Retinal pigment epithelial cell (primary cell): ENCODE measurements around the gene ZNRF1.

Source experiments
- DNase-seq: peaks from one replicate; pipeline ENCODE4 v3.0.0-alpha.2; 2010; ENCODE audit warnings: low read depth
- H3K4me3 ChIP-seq: 2 replicates; pipeline ENCODE4 v1.5.1; 2011; ENCODE audit warnings: mild to moderate bottlenecking, low read length, control low read depth, moderate library complexity
- TF ChIP-seq, protein P1 (sequence below): conservative IDR thresholded peaks from 2 replicates; pipeline ENCODE4 v1.5.1; 2011; ENCODE audit warnings: low read depth, low read length, control low read depth, inconsistent platforms

The ZNRF1 gene

DNA sequence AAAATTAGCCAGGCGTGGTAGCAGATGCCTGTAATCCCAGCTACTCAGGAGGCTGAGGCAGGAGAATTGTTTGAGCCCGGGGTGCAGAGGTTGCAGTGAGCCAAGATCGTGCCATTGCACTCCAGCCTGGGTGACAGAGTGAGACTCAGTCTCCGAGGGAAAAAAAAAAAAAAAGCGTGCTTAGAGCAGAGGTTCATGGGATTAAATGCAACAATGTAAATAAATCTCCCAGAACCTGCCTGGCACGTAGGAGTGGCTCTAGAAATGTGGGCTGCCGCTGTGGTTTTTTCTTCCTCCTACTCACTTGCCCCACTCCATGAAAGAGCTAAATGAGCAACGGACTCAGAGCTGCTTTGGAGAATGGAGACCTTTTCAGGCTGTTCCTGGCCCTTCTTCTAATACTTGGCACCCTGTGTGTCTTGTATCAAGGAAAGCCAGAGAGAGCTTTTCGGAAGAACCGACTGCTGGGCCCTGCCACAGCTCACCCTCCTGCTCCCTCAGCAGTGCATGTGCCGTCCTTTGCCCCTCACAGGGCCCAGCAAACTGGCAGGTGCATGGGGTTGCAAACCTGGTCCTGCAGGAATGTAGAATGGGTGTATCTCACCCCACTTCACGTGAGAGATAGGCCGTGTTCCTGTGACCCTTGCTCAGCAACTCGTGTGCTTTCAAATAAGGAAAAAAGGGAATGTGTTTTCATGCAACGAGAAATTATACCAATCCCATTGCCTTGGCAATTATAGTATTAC, 65.8 kb downstream of the ZNRF1 start:
- H3K4me3 ChIP-seq, result no peak overlapping the region
- DNase-seq, result no peak
- TF ChIP-seq, protein P1, sequence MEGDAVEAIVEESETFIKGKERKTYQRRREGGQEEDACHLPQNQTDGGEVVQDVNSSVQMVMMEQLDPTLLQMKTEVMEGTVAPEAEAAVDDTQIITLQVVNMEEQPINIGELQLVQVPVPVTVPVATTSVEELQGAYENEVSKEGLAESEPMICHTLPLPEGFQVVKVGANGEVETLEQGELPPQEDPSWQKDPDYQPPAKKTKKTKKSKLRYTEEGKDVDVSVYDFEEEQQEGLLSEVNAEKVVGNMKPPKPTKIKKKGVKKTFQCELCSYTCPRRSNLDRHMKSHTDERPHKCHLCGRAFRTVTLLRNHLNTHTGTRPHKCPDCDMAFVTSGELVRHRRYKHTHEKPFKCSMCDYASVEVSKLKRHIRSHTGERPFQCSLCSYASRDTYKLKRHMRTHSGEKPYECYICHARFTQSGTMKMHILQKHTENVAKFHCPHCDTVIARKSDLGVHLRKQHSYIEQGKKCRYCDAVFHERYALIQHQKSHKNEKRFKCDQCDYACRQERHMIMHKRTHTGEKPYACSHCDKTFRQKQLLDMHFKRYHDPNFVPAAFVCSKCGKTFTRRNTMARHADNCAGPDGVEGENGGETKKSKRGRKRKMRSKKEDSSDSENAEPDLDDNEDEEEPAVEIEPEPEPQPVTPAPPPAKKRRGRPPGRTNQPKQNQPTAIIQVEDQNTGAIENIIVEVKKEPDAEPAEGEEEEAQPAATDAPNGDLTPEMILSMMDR, result no peak

DNA sequence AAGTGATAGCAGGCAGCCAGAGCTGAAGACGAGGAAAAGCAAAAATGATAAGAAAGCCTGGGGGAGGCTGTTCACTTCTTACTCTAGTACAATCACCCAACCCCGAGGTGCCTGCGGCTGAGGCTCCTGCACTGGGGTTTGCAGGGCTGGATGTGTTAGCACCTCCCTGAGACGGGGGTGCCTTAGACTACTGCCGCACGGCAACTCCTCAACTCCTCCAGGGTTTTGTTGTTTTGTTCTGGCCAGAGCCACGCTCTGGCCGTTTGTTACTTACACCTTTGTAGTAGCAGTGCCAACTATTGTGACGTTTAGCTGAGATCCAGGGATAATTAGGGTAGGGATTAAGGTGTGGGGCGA, 66.3 kb downstream of the ZNRF1 start:
- no peak overlapping the region for H3K4me3 ChIP-seq
- TF ChIP-seq, protein P1, result no peak
- no peak for DNase-seq

DNA sequence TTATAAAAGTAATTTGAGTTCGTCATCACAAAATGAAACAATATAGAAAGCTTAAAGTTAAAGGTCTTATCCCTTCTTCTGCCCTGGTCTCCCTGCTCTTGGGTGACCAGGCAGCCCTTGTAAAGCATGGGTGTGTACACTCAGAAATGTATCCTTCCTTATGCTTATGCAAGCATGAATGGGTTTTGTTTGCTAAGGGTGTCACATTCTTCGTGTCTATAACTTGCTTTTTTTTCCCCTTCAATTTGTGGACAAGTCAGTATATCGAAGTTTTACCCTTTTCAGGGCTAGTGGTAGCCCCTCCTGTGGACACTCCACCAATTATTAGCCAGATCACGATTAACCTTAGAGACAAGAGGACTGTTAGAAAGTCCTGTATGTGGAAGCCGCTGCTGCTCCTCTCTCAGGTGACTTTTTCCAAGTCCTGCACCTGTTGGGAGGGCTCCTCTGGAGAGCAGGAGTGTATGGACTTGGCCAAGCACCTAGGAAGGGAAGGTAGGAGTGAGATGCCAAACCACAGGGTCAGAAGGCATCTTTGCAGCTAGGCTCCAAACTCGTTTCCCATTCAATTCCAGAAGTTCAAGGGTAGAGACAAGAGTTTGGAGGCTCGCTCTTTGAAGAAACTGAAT, 66.8 kb downstream of the ZNRF1 start:
- DNase-seq, result no peak
- TF ChIP-seq, protein P1, result no peak
- no peak overlapping the region for H3K4me3 ChIP-seq

DNA sequence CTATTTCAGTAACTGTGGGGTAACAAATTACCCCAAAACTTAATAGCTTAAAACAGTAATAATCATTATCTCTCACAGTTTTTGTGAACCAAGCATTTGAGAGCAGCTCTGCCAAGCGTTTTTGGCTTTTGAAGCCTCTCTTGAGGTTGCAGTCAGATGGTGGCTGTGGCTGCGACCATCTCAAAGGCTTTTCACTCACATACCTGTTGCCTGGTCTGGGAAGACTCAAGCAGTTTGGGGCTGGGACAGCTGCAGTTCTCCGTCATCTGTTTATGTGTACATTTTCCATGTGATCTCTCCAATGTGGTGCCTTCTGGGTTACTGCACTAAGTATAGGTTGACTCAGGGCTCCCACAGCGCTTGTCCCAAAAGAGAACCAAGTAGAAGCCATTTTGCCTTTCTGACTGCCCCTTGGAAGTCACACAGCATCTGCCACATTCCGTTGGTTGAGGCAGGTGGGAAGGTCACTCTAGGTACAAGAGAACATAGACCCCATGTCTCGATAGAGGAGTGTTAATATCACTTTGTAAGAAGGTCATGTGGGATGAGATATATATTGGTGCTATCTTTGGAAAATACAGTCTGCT, 68.1 kb downstream of the ZNRF1 start:
- no peak overlapping the region for H3K4me3 ChIP-seq
- no peak for DNase-seq
- TF ChIP-seq, protein P1, result no peak

DNA sequence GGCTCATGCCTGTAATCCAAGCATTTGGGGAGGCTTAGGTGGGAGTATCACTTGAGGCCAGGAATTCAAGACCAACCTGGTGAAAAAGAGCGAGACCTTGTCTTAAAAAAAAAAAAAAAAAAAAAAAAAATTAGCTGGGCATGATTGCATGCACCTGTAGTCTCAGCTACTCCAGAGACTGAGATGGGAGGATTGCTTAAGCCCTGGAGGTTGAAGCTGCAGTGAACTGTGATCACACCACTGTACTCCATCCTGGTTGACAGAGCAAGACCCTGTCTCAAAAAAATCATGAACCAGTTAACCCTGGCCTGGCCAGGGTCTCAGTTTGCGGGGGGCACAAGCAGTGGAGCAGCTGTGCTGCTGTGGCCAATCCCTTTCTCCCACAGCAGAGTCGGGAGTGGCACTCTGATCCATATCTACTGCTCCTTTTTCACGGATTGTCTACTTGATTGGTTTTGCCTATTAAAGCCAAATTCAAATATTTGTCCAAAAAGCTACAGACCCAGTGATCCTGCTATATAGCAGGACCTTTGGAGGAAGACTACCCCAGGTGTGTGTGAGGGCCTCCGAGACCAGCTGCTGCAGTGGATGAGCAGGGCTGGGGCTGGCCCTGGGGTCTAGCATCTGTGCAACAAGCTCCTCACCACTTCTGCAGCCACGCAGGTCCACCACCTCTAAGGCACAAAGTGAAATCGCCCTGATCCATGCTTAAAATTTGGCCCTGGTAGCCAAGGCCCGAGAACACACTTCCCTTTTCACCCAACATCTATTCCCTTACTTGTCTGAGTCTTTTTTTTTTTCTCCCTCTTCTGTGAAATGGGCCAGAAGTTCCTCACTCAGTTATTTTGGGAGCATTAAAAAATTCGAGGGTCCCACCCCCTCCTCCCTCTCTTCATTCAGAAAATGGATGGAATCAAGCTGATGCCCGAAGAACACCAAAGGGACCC, 69.5 kb downstream of the ZNRF1 start:
- DNase-seq, result no peak
- TF ChIP-seq, protein P1, result no peak
- H3K4me3 ChIP-seq, result no peak overlapping the region

DNA sequence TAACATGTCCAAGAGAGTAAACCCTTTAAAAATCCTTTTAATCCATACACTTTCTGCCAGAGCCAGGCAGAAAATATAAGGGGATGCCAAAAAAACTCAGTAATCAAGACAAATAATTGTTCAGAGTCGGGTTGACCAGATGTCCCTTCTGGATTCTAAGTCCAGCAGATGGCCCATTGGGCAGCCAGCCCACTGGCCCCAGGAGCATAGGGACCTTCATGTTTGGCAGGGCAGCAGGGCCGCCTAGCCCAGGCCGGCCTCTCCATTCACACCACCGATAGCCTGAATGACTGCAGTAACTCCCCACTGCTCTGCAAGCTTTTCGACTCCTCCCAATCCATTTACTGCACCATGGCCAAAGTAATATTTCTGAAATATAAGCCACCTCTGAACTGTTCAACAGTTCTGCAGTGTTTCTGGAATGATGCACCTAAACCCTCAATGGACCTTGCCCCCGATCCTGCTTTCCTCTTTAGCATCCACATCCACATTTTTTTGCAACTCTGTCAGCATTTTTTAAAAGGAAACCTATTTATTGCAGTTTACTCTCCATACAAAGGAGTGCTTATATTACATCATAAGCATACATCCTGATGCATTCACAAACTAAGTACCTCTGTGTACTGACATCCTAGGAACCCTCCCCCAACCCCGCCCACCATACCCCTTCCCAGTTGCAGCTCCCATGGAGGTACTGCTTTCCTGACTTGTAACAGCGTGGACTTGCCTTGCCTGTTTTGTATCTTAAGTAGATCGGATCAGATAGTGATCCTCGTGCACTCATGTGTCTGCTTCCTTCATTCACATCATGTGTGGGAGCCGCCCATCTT, 71.4 kb downstream of the ZNRF1 start:
- no peak overlapping the region for H3K4me3 ChIP-seq
- TF ChIP-seq, protein P1, result no peak
- no peak for DNase-seq
